HFF-Myc (cell line): ENCODE results near the gene EML6.

Experiments
- DNase-seq: peaks from one replicate; pipeline ENCODE4 v3.0.0-alpha.2; 2011; ENCODE audit warnings: low read depth; ENCODE audit errors: extremely low read depth
- H3K4me3 ChIP-seq: replicated peaks from 2 replicates; pipeline ENCODE4 v1.5.1; 2011; ENCODE audit warnings: low read depth, mild to moderate bottlenecking, control low read depth, low read length
- TF ChIP-seq, protein P1 (sequence below): IDR thresholded peaks from 2 replicates; pipeline ENCODE4 v1.5.1; 2012; ENCODE audit warnings: mild to moderate bottlenecking, low read depth, low read length, control low read depth; ENCODE audit errors: missing control alignments

The EML6 gene

DNA sequence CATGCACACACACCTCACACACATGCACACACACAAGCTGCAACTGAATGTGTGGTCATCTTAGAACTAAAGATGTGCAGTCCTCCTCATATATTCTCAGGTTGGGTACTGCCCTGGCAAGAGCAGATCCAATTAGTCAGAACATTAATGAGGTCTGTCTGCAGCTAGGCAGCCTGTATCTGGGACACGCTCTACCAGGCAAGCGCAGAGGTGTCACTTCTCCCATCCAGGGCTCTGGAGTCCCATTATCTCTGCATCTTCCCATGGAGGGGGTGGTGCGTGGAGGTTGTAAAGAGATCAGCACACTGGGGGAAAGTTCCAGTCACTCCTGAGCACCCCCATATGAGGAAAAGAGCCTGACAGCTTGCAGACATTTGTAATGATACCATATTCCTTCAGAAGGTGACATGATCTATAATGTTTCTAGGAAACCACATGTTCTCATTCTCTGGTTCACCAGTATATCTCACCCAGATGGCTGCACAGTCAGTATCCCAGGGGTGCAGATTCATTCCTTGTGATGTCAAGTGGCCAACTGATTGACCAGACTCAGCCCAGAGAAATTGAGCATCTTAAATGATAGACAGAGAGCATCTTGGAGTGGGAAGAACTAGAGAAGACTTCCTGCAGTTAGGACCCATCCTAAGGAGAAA is 231.4 kb downstream of the EML6 start:
- DNase-seq: no peak
- TF ChIP-seq, protein P1, sequence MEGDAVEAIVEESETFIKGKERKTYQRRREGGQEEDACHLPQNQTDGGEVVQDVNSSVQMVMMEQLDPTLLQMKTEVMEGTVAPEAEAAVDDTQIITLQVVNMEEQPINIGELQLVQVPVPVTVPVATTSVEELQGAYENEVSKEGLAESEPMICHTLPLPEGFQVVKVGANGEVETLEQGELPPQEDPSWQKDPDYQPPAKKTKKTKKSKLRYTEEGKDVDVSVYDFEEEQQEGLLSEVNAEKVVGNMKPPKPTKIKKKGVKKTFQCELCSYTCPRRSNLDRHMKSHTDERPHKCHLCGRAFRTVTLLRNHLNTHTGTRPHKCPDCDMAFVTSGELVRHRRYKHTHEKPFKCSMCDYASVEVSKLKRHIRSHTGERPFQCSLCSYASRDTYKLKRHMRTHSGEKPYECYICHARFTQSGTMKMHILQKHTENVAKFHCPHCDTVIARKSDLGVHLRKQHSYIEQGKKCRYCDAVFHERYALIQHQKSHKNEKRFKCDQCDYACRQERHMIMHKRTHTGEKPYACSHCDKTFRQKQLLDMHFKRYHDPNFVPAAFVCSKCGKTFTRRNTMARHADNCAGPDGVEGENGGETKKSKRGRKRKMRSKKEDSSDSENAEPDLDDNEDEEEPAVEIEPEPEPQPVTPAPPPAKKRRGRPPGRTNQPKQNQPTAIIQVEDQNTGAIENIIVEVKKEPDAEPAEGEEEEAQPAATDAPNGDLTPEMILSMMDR: no peak
- no peak overlapping the region for H3K4me3 ChIP-seq

DNA sequence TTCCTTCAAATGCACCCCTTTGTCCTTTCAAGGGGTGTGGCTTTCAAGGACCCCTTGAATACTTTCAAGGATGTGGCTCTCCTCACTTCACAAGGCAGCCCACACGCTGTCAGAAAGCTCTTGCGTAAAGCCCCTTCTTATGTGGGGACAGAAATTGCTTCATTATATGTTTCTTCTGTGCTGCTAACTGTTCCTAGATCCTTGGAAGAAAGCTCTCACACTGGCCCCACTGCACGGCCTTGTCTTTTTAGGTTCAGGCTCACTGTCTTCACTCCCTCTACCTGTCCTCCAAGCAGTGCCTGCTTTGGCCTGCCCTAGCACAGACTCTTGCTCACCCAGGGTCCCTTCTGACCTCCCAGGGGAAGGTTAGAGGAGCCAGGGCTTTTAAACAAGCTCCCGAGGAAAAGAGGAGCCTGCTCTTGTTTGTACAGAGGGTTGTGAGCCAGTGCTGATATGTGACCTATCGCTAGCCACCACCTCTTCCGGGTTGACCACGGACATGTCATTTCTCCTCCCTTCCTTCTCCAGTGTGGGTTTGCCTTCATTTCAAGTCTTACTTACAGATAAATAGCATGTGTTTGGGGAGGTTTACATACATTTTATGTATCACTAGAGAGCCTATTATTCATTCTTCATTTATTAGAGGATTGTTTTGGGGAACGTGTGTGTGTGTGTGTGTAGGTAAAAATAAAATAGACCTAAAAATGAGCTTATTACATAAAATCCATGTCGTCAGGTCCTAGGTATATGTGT is 232.1 kb downstream of the EML6 start:
- DNase-seq: no peak
- no peak overlapping the region for H3K4me3 ChIP-seq
- TF ChIP-seq, protein P1: no peak

DNA sequence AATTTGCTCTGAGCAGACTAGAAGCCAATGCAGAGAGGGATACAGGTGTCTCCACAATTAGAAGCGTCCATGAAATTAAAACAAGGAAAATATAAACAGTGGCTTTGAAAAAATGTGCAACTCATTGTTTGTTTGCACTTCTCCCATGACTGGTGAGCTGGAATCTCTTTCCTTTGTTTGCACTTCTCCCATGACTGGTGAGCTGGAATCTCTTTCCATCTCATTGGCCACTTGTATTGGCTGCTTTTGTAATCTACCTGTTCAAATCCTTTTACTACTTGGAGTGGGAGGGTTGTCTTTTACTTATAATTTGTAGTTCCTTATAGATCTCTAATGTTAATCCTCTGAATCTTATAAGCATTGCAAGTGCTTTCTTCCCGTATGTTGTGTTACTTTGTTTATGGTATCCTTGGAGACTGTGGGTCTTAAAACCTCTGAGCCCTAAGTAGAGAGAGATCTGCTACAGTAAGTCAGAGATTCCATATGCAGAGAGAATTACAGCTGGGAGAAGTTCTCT is 232.7 kb downstream of the EML6 start:
- H3K4me3 ChIP-seq: no peak overlapping the region
- DNase-seq: no peak
- TF ChIP-seq, protein P1: no peak

DNA sequence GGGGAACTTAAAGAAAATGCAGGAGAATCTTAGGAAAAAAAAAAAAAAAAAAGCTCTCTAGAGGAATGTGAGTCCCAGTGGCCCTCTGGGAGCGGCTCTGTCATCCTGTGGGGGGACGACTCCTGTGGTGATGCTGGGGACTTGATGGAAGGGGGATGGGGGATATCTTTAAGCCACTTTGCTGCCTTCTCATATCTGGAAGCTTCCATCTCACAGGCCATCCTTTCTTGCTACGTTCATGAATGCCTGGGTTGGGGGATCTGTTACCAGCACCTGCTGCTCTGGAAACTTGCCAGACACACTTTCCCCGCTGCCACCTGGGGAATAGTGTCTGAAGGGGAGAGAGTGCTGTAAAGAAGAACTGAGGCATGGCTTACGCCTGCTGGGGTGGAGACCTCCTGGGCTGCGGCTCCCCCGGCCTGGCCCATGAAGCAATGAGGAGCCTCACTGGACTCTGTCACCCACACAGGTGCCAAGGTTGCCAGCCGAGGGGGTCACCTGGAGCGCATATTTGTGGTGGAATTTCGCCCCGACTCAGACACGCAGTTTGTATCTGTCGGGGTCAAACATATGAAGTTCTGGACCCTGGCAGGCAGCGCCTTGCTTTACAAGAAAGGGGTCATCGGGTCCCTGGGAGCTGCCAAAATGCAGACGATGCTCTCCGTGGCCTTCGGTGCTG is 234.0 kb downstream of the EML6 start:
- no peak overlapping the region for H3K4me3 ChIP-seq
- no peak for DNase-seq
- TF ChIP-seq, protein P1: no peak

DNA sequence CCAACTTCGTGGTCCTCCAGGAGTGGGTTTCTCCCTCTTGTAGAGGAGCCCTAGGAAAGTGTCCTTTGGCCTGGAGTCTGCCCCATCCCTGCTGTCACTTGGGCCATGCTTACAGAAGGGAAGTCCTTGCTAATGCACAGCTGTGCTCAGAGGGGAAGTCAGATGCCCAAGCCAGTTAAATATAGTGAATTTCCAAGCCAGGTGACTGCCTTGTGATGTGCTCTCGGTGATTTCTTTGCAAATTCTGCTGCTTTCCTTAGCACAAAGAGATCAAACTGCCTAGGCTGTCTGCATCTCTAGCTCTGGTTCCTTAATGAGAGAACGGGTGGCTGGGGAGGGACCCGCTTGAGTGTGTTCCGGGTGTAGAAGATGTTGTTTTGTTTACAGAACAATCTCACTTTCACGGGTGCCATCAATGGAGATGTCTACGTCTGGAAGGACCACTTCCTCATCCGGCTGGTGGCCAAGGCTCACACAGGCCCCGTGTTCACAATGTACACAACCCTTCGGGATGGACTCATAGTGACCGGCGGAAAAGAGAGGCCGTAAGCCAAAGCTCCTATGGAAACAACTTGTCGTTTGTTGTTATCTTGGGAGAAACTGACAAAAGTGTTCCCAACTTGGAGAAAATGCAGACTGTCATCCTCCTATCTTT is 235.4 kb downstream of the EML6 start:
- no peak overlapping the region for H3K4me3 ChIP-seq
- TF ChIP-seq, protein P1: no peak
- no peak for DNase-seq

DNA sequence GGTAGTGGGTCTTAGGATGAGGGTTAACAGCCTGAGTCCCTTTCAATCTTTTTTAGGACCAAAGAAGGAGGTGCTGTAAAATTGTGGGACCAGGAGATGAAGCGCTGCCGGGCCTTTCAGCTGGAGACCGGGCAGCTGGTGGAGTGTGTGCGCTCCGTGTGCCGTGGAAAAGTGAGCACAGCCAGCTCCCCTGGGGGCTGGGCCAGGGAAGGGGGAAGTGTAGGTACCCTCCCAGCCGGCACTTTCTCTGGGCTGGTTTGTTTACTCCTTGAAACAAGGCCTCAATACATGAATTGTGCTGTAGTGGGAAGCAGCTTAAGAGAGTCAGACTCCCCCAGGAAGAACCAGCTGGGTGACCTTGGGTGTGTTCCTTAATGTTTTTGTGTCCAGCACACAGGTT is 236.7 kb downstream of the EML6 start:
- TF ChIP-seq, protein P1: no peak
- no peak for DNase-seq

More for the DNA sequence above, 236.7 kb downstream of the EML6 start:
- H3K4me3 ChIP-seq: no peak overlapping the region
